SU-DHL-6 (cell line): ENCODE measurements around the gene FES.

Experiments
- H2AFZ ChIP-seq: fragments of 200-600 bp; sonication (generic); 2 replicates; pipeline ENCODE4 v1.6.1; 2014; ENCODE audit warnings: low read depth, mild to moderate bottlenecking, moderate library complexity, mixed read lengths, antibody characterized with exemption, low read length; ENCODE audit not compliant: severe bottlenecking
- H3F3A ChIP-seq: fragments of 200-600 bp; shearing (Covaris generic); 2 replicates; pipeline ENCODE4 v1.6.0; 2016; ENCODE audit warnings: antibody characterized with exemption, mild to moderate bottlenecking; ENCODE audit not compliant: insufficient read depth
- H3K27ac ChIP-seq: fragments of 200-600 bp; sonication (generic); 2 replicates; pipeline ENCODE4 v1.5.1; 2016; ENCODE audit warnings: low read depth, mild to moderate bottlenecking, low read length, moderate library complexity, mixed read lengths
- H3K27me3 ChIP-seq: fragments of 200-600 bp; sonication (generic), shearing (Covaris generic); 2 replicates; pipeline ENCODE4 v1.6.0; 2014; ENCODE audit warnings: mild to moderate bottlenecking, low read length
- H3K36me3 ChIP-seq: fragments of 200-600 bp; sonication (generic); 2 replicates; pipeline ENCODE4 v1.6.1; 2014; ENCODE audit warnings: mild to moderate bottlenecking, low read length, mixed read lengths
- H3K4me2 ChIP-seq: fragments of 300-600, 200-600 bp; shearing (Covaris generic), sonication (generic); 2 replicates; pipeline ENCODE4 v1.6.0; 2014; ENCODE audit warnings: low read length, low read depth, mild to moderate bottlenecking; ENCODE audit not compliant: poor library complexity, severe bottlenecking
- H3K4me3 ChIP-seq: fragments of 200-600 bp; sonication (generic); 2 replicates; pipeline ENCODE4 v1.5.1; 2014; ENCODE audit warnings: antibody characterized with exemption, low read length, mild to moderate bottlenecking, mixed read lengths; ENCODE audit not compliant: insufficient read depth, poor library complexity, severe bottlenecking
- H3K79me2 ChIP-seq: fragments of 200-600 bp; sonication (generic); 2 replicates; pipeline ENCODE4 v1.6.1; 2014; ENCODE audit warnings: mild to moderate bottlenecking, low read length, moderate library complexity; ENCODE audit not compliant: insufficient read depth
- H3K9ac ChIP-seq: fragments of 200-600 bp; sonication (generic); 2 replicates; pipeline ENCODE4 v1.7.0; 2014; ENCODE audit warnings: mild to moderate bottlenecking, low read length
- H3K9me2 ChIP-seq: fragments of 200-600 bp; sonication (generic); replicated peaks from 2 replicates; pipeline ENCODE4 v1.6.1; 2014; ENCODE audit warnings: low read length; ENCODE audit not compliant: insufficient read depth
- H3K9me3 ChIP-seq: fragments of 200-600 bp; sonication (generic); 2 replicates; pipeline ENCODE4 v1.6.1; 2014; ENCODE audit warnings: low read length, mixed read lengths; ENCODE audit not compliant: insufficient read depth
- H4K20me1 ChIP-seq: fragments of 200-600 bp; sonication (generic); 2 replicates; pipeline ENCODE4 v1.6.1; 2014; ENCODE audit warnings: low read depth, mild to moderate bottlenecking, antibody characterized with exemption, low read length, moderate library complexity, mixed read lengths
- EZH2phosphoT487 ChIP-seq: fragments of 200-600 bp; sonication (generic), shearing (Covaris generic); conservative IDR thresholded peaks from 2 replicates; pipeline ENCODE4 v1.6.1; 2018; ENCODE audit warnings: mild to moderate bottlenecking, antibody characterized with exemption, low read length, moderate library complexity, mixed read lengths
- TF ChIP-seq, protein P1 (sequence below): fragments of 200-600 bp; sonication (generic); IDR thresholded peaks from one replicate; pipeline ENCODE4 v1.5.1; 2017; ENCODE audit warnings: antibody characterized with exemption, mild to moderate bottlenecking, low read length, moderate library complexity; ENCODE audit not compliant: insufficient read depth, poor library complexity, severe bottlenecking

FES gene

GRCh38 chr15:90866161-90866715, 18.1 kb upstream of the FES start:
- no peaks in the 10 kb centered on the region for H3K9me2 ChIP-seq
- no peak overlapping the region for H2AFZ ChIP-seq
- H3K4me3 ChIP-seq = no peak overlapping the region
- H3K9me3 ChIP-seq = no peaks in the 10 kb centered on the region
- no peak overlapping the region for H3K4me2 ChIP-seq
- H3K27me3 ChIP-seq = no peaks in the 10 kb centered on the region
- no peaks in the 10 kb centered on the region for H3K79me2 ChIP-seq
- no peak overlapping the region for H3K9ac ChIP-seq
- H3F3A ChIP-seq = no peaks in the 10 kb centered on the region
- TF ChIP-seq, protein P1, sequence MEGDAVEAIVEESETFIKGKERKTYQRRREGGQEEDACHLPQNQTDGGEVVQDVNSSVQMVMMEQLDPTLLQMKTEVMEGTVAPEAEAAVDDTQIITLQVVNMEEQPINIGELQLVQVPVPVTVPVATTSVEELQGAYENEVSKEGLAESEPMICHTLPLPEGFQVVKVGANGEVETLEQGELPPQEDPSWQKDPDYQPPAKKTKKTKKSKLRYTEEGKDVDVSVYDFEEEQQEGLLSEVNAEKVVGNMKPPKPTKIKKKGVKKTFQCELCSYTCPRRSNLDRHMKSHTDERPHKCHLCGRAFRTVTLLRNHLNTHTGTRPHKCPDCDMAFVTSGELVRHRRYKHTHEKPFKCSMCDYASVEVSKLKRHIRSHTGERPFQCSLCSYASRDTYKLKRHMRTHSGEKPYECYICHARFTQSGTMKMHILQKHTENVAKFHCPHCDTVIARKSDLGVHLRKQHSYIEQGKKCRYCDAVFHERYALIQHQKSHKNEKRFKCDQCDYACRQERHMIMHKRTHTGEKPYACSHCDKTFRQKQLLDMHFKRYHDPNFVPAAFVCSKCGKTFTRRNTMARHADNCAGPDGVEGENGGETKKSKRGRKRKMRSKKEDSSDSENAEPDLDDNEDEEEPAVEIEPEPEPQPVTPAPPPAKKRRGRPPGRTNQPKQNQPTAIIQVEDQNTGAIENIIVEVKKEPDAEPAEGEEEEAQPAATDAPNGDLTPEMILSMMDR = no peak
- no peak for TF ChIP-seq EZH2phosphoT487
- H4K20me1 ChIP-seq = no peaks in the 10 kb centered on the region
- no peak overlapping the region for H3K27ac ChIP-seq
- H3K36me3 ChIP-seq = no peaks in the 10 kb centered on the region

DNA sequence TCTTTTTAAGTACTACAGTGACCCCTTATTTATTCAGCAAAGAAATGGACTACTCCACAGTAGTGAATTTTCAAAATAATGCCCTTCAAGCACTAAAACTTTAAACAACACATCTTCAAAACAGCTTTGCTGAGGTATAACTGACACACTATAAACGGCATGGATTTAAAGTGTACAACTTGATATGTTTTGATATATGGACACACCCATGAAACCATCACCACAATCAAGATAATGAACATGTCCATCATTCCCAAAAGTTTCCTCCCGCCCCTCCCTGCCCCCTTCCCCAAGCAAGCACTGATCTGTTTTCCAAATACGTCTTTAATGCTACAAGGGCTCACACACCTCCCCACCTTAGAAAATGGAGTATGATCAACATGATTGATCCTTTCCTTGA, 17.5 kb upstream of the FES start:
- Histone ChIP-seq H3K4me3 (no peak overlapping the region), H3K9ac (no peak overlapping the region), H3K9me3 (no peaks in the 10 kb centered on the region), H3F3A (no peaks in the 10 kb centered on the region), H3K27ac (no peak overlapping the region), H3K9me2 (no peaks in the 10 kb centered on the region), H3K4me2 (no peak overlapping the region), H2AFZ (no peak overlapping the region), H4K20me1 (no peaks in the 10 kb centered on the region), H3K27me3 (no peaks in the 10 kb centered on the region), H3K36me3 (no peaks in the 10 kb centered on the region), H3K79me2 (no peaks in the 10 kb centered on the region)
- TF ChIP-seq EZH2phosphoT487 = no peak
- TF ChIP-seq, protein P1 = no peak

DNA sequence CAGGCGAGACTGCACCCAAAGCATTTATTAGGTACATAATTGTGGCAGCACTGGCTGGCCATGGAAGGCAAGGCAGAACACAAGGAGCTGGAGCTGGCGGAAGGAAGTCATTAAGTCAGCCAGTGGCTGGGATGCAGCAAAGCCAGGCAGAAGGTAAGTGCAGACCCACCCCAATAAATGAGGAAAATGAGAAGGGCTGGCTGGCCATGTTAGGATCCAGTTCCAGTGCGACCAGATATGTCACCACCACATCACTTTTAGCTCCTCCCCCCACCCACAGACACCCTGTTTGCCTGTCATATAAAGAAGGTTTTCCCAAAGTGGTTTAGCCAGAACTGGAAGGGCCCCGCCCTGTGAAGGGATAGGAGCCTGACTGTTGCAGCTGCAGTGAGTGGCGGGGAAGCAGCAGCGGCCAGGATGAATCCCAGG, 16.0 kb upstream of the FES start, which contains the start of gene FURIN:
Gene FURIN (plus strand): TSS at position 328 of the 429 bp plus-strand sequence. CDS start 7,153 bp downstream, outside the sequence.
- TF ChIP-seq, protein P1 = no peak
- TF ChIP-seq EZH2phosphoT487 = no peak

More for the DNA sequence above, 16.0 kb upstream of the FES start, which contains the start of gene FURIN:
- Histone ChIP-seq H3K36me3 (no peaks in the 10 kb centered on the region), H3K9me3 (no peaks in the 10 kb centered on the region), H3F3A (no peaks in the 10 kb centered on the region), H4K20me1 (no peaks in the 10 kb centered on the region), H3K4me2 (no peak within 1 kb of the TSS), H3K4me3 (no peak within 1 kb of the TSS), H3K9me2 (no peaks in the 10 kb centered on the region), H3K9ac (no peak within 1 kb of the TSS), H3K79me2 (no peaks in the 10 kb centered on the region), H3K27me3 (no peaks in the 10 kb centered on the region), H3K27ac (no peak within 1 kb of the TSS), H2AFZ (no peak within 1 kb of the TSS)
